HG03039 (cell line): ENCODE data around the gene NDFIP1.

ENCODE experiments used
- ATAC-seq: cut with Tn5 transposase; IDR thresholded peaks from one replicate; pipeline ENCODE4 v1.9.1; 2021; ENCODE audit warnings: mild to moderate bottlenecking, moderate library complexity; ENCODE audit not compliant: unreplicated experiment

Gene NDFIP1

DNA sequence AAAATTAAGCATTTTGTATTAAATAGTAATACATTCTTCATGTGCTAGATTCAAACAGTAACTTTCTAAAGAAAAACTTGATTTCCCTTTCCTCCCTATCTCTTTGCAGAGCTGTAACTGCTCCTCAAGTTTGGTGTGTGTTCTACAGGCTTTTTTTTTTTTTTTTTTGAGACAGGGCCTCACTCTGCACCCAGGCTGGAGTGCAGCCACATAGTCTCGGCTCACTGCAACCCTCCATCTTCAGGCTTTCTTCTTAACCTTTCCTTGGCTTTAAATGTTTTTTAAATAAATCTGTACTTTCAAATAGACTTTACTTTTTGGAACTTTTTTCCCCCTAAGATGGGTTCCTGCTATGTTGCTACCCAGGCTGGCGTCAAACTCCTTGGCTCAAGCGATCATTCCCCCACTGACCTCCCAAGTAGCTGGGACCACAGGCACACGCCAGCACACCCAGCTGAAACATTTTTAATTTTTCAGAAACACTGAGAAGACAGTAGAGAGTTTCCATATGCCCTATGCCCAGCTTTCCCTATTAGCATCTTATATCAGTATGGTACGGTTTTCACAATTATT is 9.1 kb downstream of the NDFIP1 start:
- ATAC-seq: no peak

DNA sequence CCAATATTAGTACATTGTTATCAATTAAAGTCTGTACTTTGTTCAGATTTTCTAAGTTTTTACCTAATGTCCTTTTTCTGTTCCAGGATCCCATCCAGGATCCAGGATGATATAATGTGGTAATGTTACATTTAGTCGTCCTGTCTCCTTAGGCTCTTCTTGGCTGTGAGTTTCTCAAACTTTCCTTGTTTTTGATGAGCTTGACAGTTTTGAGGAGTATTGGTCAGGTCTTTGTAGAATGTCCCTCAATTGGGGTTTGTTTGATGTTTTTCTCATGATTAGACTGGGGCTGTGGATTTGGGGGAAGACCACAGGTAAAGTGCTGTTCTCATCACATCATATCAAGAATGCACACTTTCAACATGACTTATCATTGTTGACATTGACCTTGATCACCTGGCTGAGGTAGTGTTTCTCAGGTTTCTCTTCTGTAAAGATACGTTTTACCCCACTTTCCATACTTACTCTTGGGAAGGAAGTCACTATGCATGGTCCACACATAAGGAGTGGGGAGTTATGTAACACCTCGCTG is 9.6 kb downstream of the NDFIP1 start:
- ATAC-seq: no peak

DNA sequence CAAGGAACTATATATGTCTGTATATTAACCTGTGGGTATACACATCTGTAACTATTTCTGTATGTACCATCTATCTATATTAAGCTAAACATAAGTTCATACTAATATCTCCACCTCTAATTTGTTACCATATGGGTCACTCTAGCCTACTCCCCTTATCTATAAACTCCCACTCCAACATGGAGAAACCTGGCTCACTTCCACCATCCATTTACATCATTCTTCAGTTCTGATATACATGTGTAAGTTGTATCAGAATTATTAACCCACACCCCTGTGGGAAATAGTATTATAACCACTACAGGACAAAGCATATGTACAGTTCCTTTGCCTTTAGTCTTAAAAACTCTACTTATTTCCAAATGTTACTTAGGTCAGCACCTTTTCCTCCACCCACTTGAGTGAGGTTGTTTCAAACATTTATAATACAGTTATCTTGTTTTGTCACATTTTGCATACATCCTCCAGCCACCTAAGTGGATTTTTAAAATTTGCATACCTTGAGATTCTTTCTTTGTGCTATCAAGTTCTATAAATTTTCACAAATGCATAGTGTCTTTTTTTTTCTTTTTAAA is 10.6 kb downstream of the NDFIP1 start:
- no peak for ATAC-seq

DNA sequence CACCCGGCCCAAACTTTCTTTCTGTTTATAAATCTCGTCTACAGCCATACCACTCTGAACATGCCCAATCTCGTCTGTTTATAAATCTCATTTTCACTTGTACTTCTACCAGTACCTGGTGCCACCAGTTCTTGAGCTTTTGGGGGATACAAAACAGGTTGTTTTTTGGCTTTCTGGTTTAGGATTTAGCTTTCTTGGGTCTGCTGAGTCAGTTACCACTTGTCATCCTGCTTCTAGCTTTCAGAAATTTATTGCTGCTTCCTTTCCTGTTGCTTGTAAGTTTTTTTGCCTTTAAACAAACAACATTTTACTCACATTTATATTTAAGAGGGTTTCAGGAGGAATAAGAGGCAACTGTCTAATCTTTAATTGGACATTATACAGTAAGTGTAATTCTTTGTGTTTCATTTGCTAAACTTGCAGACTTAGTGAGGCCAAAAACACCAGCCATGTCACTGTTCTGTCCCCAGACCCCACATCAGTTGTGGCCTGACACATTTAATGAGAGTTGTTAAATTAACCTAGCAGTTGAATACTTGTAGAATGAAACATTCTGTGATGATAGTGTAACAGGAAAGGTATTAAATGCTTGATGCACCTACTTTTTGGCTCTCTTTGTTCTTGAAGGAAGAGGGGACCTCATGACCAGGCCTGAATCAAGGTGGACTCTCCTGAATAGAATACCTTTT is 11.8 kb downstream of the NDFIP1 start:
- no peak for ATAC-seq

DNA sequence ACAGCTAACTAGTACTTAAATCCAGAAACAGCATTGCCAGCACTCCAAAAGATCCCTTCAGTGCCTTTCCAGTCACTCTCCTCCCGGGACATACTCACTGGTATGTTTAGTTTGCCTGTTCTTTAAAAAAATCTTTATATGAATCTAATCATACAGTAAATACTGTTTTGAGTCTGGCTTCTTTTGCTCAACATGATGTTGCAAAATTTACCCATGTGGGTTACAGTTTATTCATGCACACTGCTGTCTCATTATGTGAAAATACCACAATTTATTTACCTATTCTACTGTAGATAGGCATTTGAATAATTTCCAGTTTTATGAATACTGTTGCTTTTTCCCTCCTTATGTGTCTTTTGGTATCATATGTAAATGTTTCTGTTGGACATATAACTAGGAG is 13.5 kb downstream of the NDFIP1 start:
- ATAC-seq: no peak

DNA sequence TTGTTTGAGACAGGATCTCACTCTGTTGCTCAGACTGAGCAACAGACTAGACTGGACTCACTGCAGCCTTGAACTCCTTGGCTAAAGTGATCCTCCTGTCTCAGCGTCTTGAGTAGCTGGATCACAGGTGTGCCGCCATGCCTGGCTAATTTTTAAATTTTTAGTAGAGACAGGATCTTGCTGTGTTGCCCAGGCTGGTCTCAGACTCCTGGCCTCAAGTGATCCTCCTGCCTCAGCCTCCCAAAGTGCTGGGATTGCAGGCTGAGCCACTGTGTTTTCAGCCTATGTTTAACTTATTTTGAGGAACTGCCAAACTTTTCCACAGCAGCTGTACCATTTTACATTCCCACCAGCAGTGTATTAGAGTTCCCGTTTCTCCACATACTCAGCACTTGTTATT is 16.8 kb downstream of the NDFIP1 start:
- no peak for ATAC-seq

DNA sequence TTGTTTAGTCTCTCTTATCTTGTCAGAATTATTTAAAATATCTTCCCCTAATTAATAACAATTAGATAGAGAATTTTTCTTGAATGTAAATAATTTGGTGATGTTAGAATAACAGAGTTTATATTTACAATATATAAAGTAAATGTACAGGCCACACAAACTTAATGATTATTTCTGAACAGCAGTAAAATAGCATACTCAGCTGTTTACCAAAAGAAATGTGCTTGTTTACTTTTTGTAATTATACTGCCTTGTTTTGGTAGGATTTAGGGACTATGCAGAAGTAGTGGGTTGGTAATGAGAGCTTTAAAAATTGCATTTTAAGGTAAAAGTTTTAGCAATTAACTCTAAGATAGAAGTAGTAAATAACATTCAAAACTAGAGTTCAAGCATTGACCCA is 17.4 kb downstream of the NDFIP1 start:
- no peak for ATAC-seq

DNA sequence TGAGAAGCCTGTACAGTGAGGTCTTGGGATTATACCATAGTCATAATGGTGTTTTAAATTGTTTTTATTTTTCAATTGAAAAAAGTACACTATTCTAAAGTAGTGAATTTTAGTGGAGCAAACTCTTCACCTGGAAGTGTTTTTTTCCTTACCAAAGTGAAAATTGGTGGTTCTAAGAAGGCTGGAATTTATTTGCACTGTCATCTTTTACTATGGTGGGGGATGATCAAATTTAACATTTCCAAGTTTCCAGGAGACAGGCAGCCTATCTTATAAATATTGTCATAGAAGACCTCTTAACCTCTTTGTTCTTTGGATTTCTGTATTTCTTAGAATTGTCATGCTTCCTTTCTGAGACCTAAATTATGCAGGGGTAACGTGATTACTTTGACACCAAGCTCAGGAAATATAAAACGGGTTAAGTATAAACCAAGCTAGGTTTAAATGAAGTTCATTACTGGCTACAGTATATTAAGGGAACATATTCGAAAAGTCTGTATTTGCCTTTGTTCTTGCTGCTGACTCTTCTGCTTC is 20.2 kb downstream of the NDFIP1 start:
- no peak for ATAC-seq

DNA sequence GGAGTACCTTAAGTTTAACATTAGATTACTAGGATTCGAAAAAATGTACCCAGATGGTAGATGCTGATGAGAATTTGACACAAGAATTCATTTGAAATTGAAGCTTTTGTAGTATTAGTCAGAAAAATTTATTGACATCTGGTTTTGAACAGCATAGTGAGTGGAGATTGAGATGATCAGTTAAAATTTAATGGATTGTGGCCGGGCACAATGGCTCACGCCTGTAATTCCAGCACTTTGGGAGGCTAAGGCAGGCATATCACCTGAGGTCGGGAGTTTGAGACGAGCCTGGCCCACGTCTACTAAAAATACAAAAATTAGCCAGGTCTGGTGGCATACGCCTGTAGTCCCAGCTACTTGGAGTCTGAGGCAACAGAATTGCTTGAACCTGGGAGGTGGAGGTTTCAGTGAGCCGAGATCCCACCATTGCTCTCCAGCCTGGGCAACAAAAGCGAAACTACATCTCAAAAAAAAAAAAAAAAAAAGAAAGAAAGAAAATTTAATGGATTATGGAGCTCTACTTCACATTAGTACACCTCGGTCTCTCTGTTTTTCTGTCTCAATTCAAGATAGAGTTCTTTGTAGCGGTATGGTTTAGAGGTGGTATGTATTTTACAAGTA is 21.0 kb downstream of the NDFIP1 start:
- no peak for ATAC-seq

DNA sequence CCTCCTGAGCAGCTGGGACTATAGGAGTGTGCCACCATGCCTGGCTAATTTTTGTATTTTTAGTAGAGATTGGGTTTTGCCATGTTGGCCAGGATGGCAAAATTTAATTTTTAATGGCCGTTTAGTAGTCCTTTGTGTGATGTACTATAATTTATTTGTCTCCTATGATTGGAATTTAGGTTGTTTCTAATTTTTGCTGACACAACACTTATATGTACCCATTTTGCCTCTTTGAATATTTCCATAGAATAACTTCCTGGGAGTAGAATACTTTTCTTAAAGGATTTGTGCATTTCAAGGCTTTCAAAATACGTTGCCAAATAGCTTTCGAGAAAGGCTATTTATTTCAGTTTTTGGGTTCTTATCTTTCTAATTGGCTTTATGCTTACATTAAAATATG is 22.8 kb downstream of the NDFIP1 start:
- no peak for ATAC-seq

DNA sequence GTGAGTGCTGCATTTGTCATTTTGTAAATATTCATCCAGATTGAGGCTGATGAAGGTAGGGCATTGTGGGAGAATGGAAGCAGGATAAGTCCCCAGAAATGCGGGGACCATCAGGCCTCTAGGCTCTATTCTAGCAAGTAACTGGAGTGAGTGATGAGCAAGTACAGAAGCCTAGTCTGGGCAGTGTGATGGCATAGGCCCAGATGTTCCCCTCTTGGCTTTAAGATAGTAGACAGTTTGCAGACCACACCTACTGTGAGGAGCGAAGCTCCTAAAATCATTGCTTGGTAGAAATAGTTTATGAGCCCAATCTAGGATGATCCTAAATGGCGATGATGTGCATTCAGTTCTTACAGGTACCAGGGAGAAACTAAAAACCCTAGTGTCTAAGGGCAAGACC is 24.3 kb downstream of the NDFIP1 start:
- ATAC-seq: no peak

DNA sequence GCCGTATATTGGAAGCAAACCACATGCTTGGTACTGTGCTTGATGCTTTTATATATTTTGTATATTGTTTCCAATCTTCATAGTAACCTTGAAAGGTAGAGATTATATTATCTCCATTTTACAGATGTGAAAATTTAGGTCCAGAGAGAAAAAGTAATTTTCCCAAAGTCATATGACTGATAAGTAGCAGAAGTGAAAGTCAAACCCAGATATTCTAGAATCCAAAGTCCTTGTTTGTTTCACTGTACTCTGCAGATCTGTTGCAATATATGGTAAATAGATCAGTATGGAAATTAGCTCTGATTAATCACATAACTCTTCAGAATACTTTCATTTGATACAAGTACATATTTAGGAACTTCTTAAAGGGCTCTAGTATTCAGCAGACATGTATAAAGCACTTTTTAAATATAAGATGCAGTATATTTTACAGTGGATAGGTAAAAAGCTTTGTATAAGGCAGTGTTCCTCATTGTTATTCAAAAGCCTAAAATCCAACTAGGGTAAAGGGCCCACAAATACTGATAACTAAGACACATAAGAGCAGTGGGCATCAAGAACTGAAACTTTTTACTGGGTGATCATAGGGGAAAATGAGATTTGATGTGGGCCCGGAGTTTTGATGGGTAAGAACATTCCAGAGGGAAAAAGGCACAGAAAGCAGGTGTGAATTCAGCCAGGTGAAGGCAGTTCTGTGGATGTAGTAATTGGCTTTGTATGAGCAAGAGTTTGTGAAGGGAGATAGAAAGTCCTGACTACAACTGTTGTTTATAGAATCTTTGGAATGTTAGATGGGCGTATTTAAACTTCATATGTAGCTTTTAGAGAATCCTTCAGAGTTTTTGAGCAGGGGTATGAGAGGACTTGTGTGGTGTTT is 25.0 kb downstream of the NDFIP1 start:
- no peak for ATAC-seq

DNA sequence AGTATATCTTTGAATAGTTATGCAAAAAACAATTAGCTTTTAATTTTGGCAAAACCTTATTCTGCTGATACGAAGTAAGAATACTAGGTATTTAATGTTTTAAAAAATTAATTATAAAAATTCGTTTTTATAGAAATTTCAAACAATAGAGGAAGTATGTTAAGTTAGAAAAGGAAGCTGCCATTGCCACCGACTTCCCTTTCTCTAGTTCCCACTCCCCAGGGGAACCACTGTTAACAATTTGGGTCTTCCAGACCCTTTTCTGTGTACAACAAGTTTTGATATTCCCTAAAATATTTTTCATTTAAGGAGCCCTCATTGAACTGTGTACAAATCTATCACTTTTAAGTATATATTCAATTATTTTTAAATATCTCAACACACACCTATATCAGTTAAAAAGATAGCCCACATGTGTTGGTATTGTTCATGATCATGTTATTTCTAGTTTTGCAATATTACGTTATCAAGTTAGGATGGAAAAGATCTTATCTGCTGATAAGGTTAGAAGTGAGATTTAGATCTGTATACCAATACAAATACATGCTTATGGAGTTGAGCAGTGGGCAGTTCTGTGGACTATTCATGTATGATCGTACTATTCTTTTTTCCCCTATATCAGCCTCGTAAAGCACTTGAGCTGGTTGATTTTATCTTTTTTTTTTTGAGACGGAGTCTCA is 25.9 kb downstream of the NDFIP1 start:
- no peak for ATAC-seq

DNA sequence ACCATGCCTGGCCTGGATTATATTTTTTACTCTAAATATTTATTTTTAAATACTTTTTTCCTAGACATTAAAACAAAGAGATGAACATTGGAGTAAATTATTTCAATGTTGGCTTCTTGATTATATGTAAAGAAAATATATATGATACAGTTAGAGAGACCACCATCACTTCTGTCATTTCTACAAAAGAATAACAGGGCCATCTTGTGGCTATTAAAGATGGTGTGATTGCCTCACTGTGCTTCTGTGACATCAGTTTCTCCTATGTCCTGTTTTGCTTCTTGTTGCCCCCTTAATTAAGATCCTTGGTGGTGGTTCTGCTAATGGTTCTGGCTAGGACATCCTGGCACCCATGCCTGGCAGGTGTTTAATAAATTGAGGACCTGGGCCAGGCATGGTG is 32.9 kb downstream of the NDFIP1 start:
- no peak for ATAC-seq

DNA sequence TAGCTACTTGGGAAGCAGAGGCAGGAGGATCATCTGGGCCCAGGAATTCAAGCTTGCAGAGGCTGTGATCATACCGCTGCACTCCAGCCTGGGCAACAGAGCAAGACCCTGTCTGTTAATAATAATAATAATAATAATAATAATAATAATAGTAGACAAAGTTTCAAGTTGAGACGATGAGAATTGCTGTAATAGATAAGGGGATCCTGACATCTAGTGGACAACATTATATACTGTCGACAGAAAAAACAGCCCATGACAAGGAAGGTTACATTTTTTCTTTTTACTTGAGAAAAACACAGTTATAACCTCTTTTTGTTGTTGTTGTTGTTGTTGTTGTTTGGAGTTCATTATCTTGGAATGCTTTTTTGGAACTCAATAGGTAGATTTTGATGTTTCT is 35.3 kb downstream of the NDFIP1 start:
- no peak for ATAC-seq

DNA sequence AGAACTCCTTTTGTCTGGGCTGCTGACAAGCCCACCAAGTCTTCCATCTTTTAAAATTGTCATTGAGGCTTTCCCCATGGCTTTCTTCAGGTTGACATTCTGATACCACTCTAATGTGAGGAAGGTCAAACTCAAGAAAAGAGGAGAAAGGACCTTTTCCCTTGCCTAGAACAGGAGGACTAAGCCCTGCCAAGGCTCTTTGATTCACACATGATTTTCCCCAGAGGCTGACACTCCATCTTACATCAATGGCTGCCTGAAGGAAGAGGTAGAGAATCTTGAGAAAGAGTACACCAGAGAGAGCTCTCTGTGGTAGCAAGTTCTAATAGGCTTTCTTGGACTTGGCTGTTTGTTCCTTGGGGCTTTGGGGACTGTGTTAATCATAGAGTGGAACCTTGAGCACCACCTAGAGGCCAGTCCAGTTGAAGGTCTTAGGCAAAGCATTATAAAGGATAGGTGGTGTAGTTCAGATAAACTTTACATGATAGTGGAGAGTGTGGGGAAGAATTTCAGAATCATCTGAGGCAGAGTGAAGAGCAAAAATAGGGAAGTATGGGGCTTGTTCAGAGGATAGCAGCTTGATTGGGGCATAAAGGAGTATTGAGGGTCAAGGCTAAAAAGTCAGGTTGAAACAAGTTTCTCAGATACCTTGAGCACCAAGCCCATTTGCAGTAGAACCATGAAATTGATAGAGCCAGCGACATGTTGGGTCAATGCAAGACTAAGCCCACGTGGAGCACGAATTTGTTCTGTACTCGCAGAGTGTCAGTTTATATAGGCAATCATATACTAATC is 36.7 kb downstream of the NDFIP1 start:
- peak; percentile 72 for ATAC-seq

DNA sequence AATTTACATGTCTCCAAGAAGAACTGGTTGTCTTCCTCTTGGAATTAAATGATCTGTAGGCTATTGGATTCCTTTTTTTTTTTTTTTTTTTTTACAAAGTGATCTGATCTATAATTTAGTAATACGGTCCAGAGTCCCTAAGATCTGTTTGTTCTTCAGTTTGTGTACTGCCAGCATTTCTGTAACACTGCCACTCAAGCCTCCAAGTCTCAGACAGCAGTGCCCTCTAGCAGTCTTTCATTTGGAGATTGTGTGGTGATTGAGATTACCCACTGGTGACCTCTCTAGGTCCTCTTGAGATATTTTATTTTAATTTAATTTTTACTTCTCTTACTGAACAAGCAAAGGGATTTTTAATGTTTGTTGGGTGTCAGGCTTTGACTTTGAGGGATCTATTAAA is 40.8 kb downstream of the NDFIP1 start:
- ATAC-seq: no peak

DNA sequence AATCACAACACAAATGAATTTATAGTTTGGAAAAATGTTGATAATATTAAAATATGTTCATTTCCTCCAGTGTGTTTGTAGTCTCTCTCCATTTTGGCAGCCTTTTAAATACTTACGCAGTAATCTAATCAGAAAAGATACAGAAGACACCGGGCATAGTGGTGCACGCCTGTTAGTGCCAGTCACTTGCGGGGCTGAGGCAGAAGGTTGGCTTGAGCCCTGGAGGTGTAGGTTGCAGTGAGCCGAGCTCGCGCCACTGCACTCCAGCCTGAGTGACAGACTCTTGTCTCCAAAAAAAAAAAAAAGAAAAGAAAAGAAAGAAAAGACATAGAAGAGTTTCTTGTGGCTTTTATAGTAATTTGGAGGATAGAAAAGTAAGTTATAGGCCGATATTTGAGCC is 41.9 kb downstream of the NDFIP1 start:
- no peak for ATAC-seq
